ENCODE measurements around the gene NBL1.
"Not testable (repeated sequence)": the region's sequence is repeated elsewhere in the genome, so short reads cannot be mapped to it uniquely, and the experiment has no call there.

The NBL1 gene

DNA sequence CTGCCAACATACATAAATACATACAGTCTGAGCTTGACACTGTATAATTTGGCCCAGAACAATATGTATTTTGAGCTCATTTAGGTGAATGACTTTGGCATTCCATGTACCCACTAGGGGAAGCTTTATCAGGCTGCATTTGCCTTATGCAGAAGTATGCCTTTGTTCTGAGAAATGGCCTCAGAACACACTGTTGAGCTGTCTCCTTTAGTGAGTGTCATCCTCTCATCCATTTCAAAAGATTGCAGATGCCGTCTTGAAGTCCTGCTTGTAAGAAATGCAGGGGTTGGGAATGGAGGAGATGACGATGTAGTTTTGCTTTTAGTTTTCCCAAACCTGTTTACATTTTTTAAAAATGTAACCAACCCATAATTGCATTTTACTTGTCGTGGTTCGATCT lies 14.8 kb upstream of the NBL1 start:
- TF ChIP-seq, protein P1, sequence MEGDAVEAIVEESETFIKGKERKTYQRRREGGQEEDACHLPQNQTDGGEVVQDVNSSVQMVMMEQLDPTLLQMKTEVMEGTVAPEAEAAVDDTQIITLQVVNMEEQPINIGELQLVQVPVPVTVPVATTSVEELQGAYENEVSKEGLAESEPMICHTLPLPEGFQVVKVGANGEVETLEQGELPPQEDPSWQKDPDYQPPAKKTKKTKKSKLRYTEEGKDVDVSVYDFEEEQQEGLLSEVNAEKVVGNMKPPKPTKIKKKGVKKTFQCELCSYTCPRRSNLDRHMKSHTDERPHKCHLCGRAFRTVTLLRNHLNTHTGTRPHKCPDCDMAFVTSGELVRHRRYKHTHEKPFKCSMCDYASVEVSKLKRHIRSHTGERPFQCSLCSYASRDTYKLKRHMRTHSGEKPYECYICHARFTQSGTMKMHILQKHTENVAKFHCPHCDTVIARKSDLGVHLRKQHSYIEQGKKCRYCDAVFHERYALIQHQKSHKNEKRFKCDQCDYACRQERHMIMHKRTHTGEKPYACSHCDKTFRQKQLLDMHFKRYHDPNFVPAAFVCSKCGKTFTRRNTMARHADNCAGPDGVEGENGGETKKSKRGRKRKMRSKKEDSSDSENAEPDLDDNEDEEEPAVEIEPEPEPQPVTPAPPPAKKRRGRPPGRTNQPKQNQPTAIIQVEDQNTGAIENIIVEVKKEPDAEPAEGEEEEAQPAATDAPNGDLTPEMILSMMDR (IDR thresholded peaks at IDR 0.05; ENCODE audit: extremely low read depth, insufficient read depth, missing control alignments) = no peak
- in situ Hi-C loops (cut with MboI; ENCODE audit: low pct_unique_long_range_greater_than_20kb, low sequenced_read_pairs, unreplicated experiment) = no loop called here
- DNase-seq (ENCODE audit: low spot score) = no peak

DNA sequence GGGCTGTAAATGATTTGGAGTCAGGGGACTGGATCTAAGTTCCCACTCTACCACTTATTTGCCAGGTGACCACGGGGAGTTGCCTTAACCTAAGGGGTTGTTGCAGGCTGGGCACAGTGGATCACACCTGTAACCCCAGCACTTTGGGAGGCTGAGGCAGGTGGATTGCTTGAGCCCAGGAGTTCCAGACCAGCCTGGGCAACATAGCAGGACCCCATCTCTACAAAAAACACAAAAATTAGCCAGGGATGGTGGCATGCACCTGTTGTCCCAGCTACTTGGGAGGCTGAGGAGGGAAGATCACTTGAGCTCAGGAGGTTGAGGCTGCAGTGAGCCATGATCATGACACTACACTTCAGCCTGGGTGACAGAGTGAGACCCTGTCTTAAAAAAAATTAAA lies 13.9 kb upstream of the NBL1 start:
- DNase-seq (ENCODE audit: low spot score); in situ Hi-C loops (cut with MboI; ENCODE audit: low pct_unique_long_range_greater_than_20kb, low sequenced_read_pairs, unreplicated experiment): not testable (repeated sequence)

DNA sequence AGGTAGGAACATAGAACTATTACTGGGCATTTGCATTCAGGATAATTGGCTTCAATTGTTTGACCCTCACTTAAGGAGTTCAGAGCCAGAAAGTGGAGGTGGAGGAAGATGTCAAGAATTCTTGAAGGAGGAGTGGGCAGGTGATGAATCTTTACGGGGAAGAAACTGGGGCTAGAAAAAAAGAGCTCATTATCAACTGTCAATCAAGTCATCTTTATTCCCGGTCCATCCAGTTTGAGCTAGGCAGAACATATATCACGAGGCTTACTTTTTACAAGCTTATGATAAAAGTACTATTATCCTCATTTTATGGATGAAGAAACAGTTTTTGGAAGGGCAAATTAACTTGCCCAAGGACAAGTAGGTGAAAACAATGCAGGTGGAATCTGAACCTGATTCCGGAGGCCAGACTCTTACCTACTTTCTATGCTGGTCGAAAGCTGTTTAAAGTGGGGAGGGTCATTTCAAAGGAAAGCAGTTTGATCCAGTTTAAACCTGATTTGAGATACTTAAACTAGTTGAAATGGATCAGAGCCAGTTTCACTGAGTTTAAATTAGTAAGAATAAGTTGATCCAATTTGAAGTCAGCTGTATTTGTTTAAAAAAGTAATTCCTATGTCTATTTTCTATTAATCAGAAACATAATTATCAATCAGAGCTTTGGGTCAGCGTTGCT lies 13.3 kb upstream of the NBL1 start:
- in situ Hi-C loops (cut with MboI; ENCODE audit: low pct_unique_long_range_greater_than_20kb, low sequenced_read_pairs, unreplicated experiment) = no loop called here
- no peak for DNase-seq (ENCODE audit: low spot score)
- TF ChIP-seq, protein P1 (IDR thresholded peaks at IDR 0.05; ENCODE audit: extremely low read depth, insufficient read depth, missing control alignments) = no peak

DNA sequence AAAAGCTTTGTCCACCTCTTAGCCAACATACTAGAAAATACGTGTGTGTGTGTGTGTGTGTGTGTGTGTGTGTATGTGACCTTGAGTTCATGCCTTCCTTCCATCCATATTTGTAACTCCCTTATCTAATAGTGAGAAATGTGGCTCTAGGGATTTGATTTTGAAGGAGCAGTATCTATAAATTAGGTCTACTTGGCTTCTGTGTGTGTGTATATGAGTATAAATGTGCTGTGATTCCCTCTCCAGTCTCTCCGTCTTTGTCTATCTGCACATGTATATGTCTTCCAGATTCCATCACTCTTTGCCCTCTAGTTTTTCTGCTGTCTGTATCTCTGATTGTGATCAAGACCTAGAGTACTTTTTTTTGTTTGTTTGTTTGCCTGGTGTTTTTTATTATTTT lies 11.9 kb upstream of the NBL1 start:
- TF ChIP-seq, protein P1 (IDR thresholded peaks at IDR 0.05; ENCODE audit: extremely low read depth, insufficient read depth, missing control alignments) = no peak
- no peak for DNase-seq (ENCODE audit: low spot score)
- in situ Hi-C loops (cut with MboI; ENCODE audit: low pct_unique_long_range_greater_than_20kb, low sequenced_read_pairs, unreplicated experiment) = no loop called here

DNA sequence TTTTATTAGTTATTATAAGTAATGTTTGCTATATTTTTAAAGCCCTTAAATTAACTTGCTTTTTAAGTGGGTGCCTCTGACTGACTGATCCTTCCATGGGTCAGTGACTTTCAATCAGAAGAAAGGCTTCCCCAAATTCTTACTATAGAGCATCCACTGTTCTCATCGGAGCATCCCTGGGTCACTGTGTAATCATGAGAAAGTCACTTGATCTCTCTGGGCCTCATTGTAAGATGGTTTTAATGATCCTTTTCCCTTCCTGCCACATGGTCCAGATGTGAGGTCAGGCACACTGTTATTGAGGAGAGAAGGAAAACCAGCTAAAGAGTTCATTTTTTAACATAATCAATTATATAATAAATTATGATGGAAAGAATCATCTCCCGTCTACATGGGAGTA lies 11.0 kb upstream of the NBL1 start:
- in situ Hi-C loops (cut with MboI; ENCODE audit: low pct_unique_long_range_greater_than_20kb, low sequenced_read_pairs, unreplicated experiment) = no loop called here
- no peak for DNase-seq (ENCODE audit: low spot score)
- TF ChIP-seq, protein P1 (IDR thresholded peaks at IDR 0.05; ENCODE audit: extremely low read depth, insufficient read depth, missing control alignments) = no peak

DNA sequence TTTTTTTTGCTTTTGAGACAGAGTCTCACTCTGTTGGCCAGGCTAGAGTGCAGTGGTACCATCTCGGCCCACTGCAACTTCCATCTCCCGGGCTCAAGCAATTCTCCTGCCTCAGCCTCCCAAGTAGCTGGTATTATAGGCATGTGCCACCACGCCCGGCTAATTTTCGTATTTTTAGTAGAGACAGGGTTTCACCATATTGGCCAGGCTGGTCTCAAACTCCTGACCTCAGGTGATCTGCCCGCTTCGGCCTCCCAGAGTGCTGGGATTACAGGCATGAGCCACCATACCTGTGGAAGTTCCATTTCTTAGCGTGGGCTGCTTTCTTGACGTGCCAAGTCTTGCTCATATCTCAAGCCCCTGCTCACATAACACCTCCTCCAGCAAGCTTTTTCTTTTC lies 9.0 kb upstream of the NBL1 start:
- in situ Hi-C loops (cut with MboI; ENCODE audit: low pct_unique_long_range_greater_than_20kb, low sequenced_read_pairs, unreplicated experiment); DNase-seq (ENCODE audit: low spot score): not testable (repeated sequence)

DNA sequence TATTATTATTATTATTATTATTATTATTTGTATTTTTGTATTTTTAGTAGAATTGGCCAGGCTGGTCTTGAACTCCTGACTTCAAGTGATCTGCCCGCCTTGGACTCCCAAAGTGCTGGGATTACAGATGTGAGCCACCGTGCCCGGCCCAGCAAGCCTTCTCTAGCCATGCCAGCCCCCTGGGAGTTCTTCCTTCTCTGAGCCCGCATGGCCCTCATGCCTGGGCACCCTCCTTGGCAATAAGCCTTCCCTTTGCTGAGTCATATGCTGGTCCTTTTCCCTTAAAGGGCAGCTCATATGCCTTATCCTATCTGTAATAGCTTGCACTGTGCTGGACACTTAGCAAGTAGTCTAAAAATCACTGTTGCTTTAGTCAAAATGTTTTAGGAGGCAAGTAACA lies 8.5 kb upstream of the NBL1 start:
- in situ Hi-C loops (cut with MboI; ENCODE audit: low pct_unique_long_range_greater_than_20kb, low sequenced_read_pairs, unreplicated experiment) = no loop called here
- TF ChIP-seq, protein P1 (IDR thresholded peaks at IDR 0.05; ENCODE audit: extremely low read depth, insufficient read depth, missing control alignments) = no peak
- no peak for DNase-seq (ENCODE audit: low spot score)

DNA sequence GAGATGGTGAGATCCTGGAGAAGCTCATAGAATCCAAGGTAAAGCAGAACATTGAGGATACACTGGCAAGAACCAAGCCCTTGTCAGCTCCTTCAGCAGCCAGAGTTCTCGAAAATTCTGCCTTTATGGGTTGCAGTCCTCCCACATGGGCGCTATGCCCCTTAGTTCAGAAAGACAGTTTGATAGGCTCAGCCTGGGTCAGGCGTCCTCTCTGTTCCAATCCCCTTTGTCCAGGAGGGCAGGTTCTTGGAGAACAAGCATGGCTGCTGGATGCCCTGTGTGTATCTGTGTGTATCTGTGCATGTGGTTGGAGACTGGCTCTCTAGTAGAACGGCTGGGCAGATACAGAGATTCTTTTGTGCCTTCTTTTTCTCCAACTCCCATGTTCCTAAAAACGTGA lies 8.0 kb upstream of the NBL1 start:
- in situ Hi-C loops (cut with MboI; ENCODE audit: low pct_unique_long_range_greater_than_20kb, low sequenced_read_pairs, unreplicated experiment) = no loop called here
- TF ChIP-seq, protein P1 (IDR thresholded peaks at IDR 0.05; ENCODE audit: extremely low read depth, insufficient read depth, missing control alignments) = no peak
- no peak for DNase-seq (ENCODE audit: low spot score)

DNA sequence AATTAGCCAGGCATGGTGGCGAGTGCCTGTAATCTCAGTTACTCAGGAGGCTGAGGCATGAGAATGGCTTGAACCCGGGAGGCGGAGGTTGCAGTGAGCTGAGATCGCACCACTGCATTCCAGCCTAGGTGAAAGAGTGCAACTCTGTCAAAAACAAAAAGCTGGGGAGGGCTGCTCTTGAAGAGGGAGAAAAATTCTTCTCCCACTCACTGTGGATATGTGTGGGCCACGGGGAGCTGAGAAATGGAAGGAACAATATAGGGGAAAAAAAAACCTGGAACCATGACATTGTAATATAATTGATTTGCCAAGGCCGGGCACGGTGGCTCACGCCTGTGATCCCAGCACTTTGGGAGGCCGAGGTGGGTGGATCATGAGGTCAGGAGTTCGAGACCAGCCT lies 7.4 kb upstream of the NBL1 start:
- DNase-seq (ENCODE audit: low spot score); in situ Hi-C loops (cut with MboI; ENCODE audit: low pct_unique_long_range_greater_than_20kb, low sequenced_read_pairs, unreplicated experiment): not testable (repeated sequence)
